IgD-negative memory B cell (primary cell): ENCODE data around the gene GDF2. TPM values are rescaled to one million over a fixed set of nuclear protein-coding genes. Genes with fewer than 3 reads are reported as not detected.

Source experiments
- polyA plus RNA-seq: library from polyadenylated mRNA; unstranded; fragments of 300-500 nt; fragmentation: Illumina TruSeq; gene quantifications from one replicate; pipeline ENCODE4 v1.2.3, GENCODE V29; 2021

Gene GDF2
- polyA plus RNA-seq, 1 donor from 2014 or later: not detected

Other genes with a start within 250 kb of the GDF2 start
- not detected for gene GDF10, start 22.3 kb upstream of the GDF2 start, polyA plus RNA-seq
- not detected for gene RBP3, start 25.9 kb downstream of the GDF2 start, polyA plus RNA-seq
- not detected for gene ZNF488, start 61.8 kb downstream of the GDF2 start, polyA plus RNA-seq
- gene ANXA8, start 161.7 kb downstream of the GDF2 start, polyA plus RNA-seq: not detected
- not detected for gene FAM25G, start 169.2 kb downstream of the GDF2 start, polyA plus RNA-seq
- 0.90 TPM for gene AGAP9, start 201.2 kb downstream of the GDF2 start, polyA plus RNA-seq